Neural progenitor cell (in vitro differentiated cells): Measurements from ENCODE around the gene RBM39. TPM values are rescaled to one million over a fixed set of nuclear protein-coding genes. Genes with fewer than 3 reads are reported as not detected.

Experiments
- DNase-seq: peaks from one replicate; pipeline ENCODE4 v3.0.0-alpha.2; 2016; ENCODE audit warnings: low spot score
- H2AFZ ChIP-seq: fragments of 200-600 bp; sonication (generic); replicated peaks from 2 replicates; pipeline ENCODE4 v1.6.1; 2016; ENCODE audit warnings: antibody characterized with exemption
- H3F3A ChIP-seq: fragments of 200-600 bp; sonication (generic); 2 replicates; pipeline ENCODE4 v1.6.1; 2016; ENCODE audit warnings: antibody characterized with exemption, low read depth
- H3K27ac ChIP-seq: fragments of 200-600 bp; sonication (generic); 2 replicates; pipeline ENCODE4 v1.5.1; 2016; ENCODE audit warnings: mild to moderate bottlenecking
- H3K27me3 ChIP-seq: fragments of 200-600 bp; sonication (generic); 2 replicates; pipeline ENCODE4 v1.6.1; 2016; ENCODE audit warnings: mild to moderate bottlenecking, moderate library complexity
- H3K36me3 ChIP-seq: fragments of 200-600 bp; sonication (generic); 2 replicates; pipeline ENCODE4 v1.5.1; 2016
- H3K4me1 ChIP-seq: fragments of 200-600 bp; sonication (generic); 2 replicates; pipeline ENCODE4 v1.6.1; 2016; ENCODE audit warnings: mixed run types
- H3K4me2 ChIP-seq: fragments of 200-600 bp; sonication (generic); 2 replicates; pipeline ENCODE4 v1.6.1; 2016
- H3K4me3 ChIP-seq: fragments of 200-600 bp; sonication (generic); 2 replicates; pipeline ENCODE4 v1.5.1; 2016
- H3K79me2 ChIP-seq: fragments of 200-600 bp; sonication (generic); 2 replicates; pipeline ENCODE4 v1.6.1; 2016; ENCODE audit warnings: low read depth
- H3K9ac ChIP-seq: fragments of 200-600 bp; sonication (generic); 2 replicates; pipeline ENCODE4 v1.6.1; 2016
- H3K9me3 ChIP-seq: fragments of 200-600 bp; sonication (generic); 2 replicates; pipeline ENCODE4 v1.5.1; 2016; ENCODE audit warnings: low read depth
- H4K20me1 ChIP-seq: fragments of 200-600 bp; sonication (generic); 2 replicates; pipeline ENCODE4 v1.6.1; 2016; ENCODE audit warnings: low read depth
- H3K27ac Mint-ChIP-seq: 3 replicates; pipeline ENCODE4 v1.8.0; 2021; ENCODE audit warnings: mixed read lengths
- H3K27me3 Mint-ChIP-seq: 2 replicates; pipeline ENCODE4 v1.8.0; 2022; ENCODE audit warnings: low read depth, mild to moderate bottlenecking, inconsistent platforms, moderate library complexity, mixed read lengths; ENCODE audit not compliant: insufficient read depth
- H3K36me3 Mint-ChIP-seq: 3 replicates; pipeline ENCODE4 v1.8.0; 2021; ENCODE audit warnings: mixed read lengths
- H3K4me1 Mint-ChIP-seq: 3 replicates; pipeline ENCODE4 v1.8.0; 2021; ENCODE audit warnings: mixed read lengths
- H3K4me3 Mint-ChIP-seq: 3 replicates; pipeline ENCODE4 v1.8.0; 2021; ENCODE audit warnings: mild to moderate bottlenecking, moderate library complexity, mixed read lengths
- H3K9me3 Mint-ChIP-seq: 3 replicates; pipeline ENCODE4 v1.8.0; 2020; ENCODE audit warnings: mixed read lengths
- EZH2 ChIP-seq: fragments of 200-600 bp; sonication (generic); IDR thresholded peaks from 2 replicates; pipeline ENCODE4 v1.6.1; 2017; ENCODE audit warnings: antibody characterized with exemption, mild to moderate bottlenecking, moderate library complexity
- EZH2phosphoT487 ChIP-seq: fragments of 200-600 bp; sonication (generic); IDR thresholded peaks from 2 replicates; pipeline ENCODE4 v1.6.1; 2017; ENCODE audit warnings: antibody characterized with exemption
- total RNA-seq: library from RNA; depleted of rRNA; stranded (reverse); fragments of >200 nt; gene quantifications from 2 replicates; pipeline ENCODE4 v1.2.3, GENCODE V29; 2015; ENCODE audit warnings: low replicate concordance
- TF ChIP-seq, protein P1 (sequence below): fragments of 200-600 bp; sonication (generic); IDR thresholded peaks from 2 replicates; pipeline ENCODE4 v1.5.1; 2017; ENCODE audit warnings: antibody characterized with exemption, mild to moderate bottlenecking

Gene RBM39
- total RNA-seq, 1 donor from 2014 or later: 555 TPM

GRCh38 chr20:35771689-35772562 lies 29.9 kb upstream of the RBM39 start, which contains the start of gene PHF20:
PHF20 (plus strand) TSS chr20:35772015; CDS start chr20:35801523, 29,508 bp downstream.
- DNase-seq: peak; percentile 98
- peaks cover 51% of the 10 kb centered on the region for H3K4me1 Mint-ChIP-seq
- Histone ChIP-seq H3K27me3 (peaks cover 7% of the 10 kb centered on the region), H3K9ac (peak within 1 kb of the TSS; percentile 40), H3K79me2 (peaks cover 48% of the 10 kb centered on the region), H3K27ac (no peak within 1 kb of the TSS), H2AFZ (peak within 1 kb of the TSS; percentile 38), H3K36me3 (no peaks in the 10 kb centered on the region), H3K4me1 (peaks cover 25% of the 10 kb centered on the region), H3K9me3 (no peaks in the 10 kb centered on the region), H4K20me1 (peaks cover 47% of the 10 kb centered on the region), H3K4me3 (peak within 1 kb of the TSS; percentile 92), H3F3A (peaks cover 54% of the 10 kb centered on the region), H3K4me2 (peak within 1 kb of the TSS; percentile 95)
- H3K27ac Mint-ChIP-seq: peak within 1 kb of the TSS; percentile 92
- TF ChIP-seq, protein P1, sequence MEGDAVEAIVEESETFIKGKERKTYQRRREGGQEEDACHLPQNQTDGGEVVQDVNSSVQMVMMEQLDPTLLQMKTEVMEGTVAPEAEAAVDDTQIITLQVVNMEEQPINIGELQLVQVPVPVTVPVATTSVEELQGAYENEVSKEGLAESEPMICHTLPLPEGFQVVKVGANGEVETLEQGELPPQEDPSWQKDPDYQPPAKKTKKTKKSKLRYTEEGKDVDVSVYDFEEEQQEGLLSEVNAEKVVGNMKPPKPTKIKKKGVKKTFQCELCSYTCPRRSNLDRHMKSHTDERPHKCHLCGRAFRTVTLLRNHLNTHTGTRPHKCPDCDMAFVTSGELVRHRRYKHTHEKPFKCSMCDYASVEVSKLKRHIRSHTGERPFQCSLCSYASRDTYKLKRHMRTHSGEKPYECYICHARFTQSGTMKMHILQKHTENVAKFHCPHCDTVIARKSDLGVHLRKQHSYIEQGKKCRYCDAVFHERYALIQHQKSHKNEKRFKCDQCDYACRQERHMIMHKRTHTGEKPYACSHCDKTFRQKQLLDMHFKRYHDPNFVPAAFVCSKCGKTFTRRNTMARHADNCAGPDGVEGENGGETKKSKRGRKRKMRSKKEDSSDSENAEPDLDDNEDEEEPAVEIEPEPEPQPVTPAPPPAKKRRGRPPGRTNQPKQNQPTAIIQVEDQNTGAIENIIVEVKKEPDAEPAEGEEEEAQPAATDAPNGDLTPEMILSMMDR: no peak
- TF ChIP-seq EZH2 (no peak), EZH2phosphoT487 (no peak)
- peak within 1 kb of the TSS; percentile 95 for H3K4me3 Mint-ChIP-seq
- H3K9me3 Mint-ChIP-seq: peaks cover 8% of the 10 kb centered on the region
- H3K36me3 Mint-ChIP-seq: peaks cover 8% of the 10 kb centered on the region
- peaks cover 13% of the 10 kb centered on the region for H3K27me3 Mint-ChIP-seq

GRCh38 chr20:35771367-35771688 lies 29.3 kb upstream of the RBM39 start:
- no peak for TF ChIP-seq EZH2phosphoT487
- TF ChIP-seq EZH2: no peak
- TF ChIP-seq, protein P1: no peak
- H3K9ac ChIP-seq: no peak overlapping the region
- H3K36me3 ChIP-seq: no peaks in the 10 kb centered on the region
- DNase-seq: no peak
- peaks cover 49% of the 10 kb centered on the region for H3F3A ChIP-seq
- H3K9me3 Mint-ChIP-seq: peaks cover 8% of the 10 kb centered on the region
- peaks cover 25% of the 10 kb centered on the region for H3K4me1 ChIP-seq
- H3K9me3 ChIP-seq: no peaks in the 10 kb centered on the region
- peaks cover 8% of the 10 kb centered on the region for H3K36me3 Mint-ChIP-seq
- peaks cover 48% of the 10 kb centered on the region for H3K4me1 Mint-ChIP-seq
- peaks cover 42% of the 10 kb centered on the region for H3K79me2 ChIP-seq
- H3K4me3 ChIP-seq: no peak overlapping the region
- H3K4me3 Mint-ChIP-seq: peak overlapping the region; percentile 83
- no peak overlapping the region for H3K27ac ChIP-seq
- H2AFZ ChIP-seq: peak overlapping the region; percentile 38
- H3K27me3 Mint-ChIP-seq: peaks cover 13% of the 10 kb centered on the region
- H3K4me2 ChIP-seq: no peak overlapping the region
- H3K27me3 ChIP-seq: peaks cover 7% of the 10 kb centered on the region
- H3K27ac Mint-ChIP-seq: peak overlapping the region; percentile 76
- H4K20me1 ChIP-seq: peaks cover 41% of the 10 kb centered on the region

- Histone ChIP-seq H3K9ac (no peak overlapping the region), H2AFZ (peak overlapping the region; percentile 73), H4K20me1 (peaks cover 17% of the 10 kb centered on the region), H3K4me3 (no peak overlapping the region), H3K27ac (no peak overlapping the region), H3K9me3 (no peaks in the 10 kb centered on the region), H3K36me3 (no peaks in the 10 kb centered on the region), H3K27me3 (peaks cover 7% of the 10 kb centered on the region), H3K4me2 (peak overlapping the region; percentile 53), H3F3A (peaks cover 44% of the 10 kb centered on the region), H3K79me2 (peaks cover 19% of the 10 kb centered on the region), H3K4me1 (peaks cover 16% of the 10 kb centered on the region)
- Mint-ChIP-seq H3K4me1 (peaks cover 40% of the 10 kb centered on the region), H3K9me3 (peaks cover 8% of the 10 kb centered on the region), H3K4me3 (peak overlapping the region; percentile 12), H3K36me3 (peaks cover 4% of the 10 kb centered on the region), H3K27ac (peak overlapping the region; percentile 99), H3K27me3 (peaks cover 14% of the 10 kb centered on the region)
- peak; percentile 79 for DNase-seq
- TF ChIP-seq EZH2: no peak
Measured at GRCh38 chr20:35768731-35769664, 26.9 kb upstream of the RBM39 start.
